ENCODE measurements around the gene CCDC152. TPM values are rescaled to one million over a fixed set of nuclear protein-coding genes. Genes with fewer than 3 reads are reported as not detected.
"Not testable (repeated sequence)": the region's sequence is repeated elsewhere in the genome, so short reads cannot be mapped to it uniquely, and the experiment has no call there.

Gene CCDC152
- total RNA-seq, 1 donor from 2014 or later = 3.1 TPM

DNA sequence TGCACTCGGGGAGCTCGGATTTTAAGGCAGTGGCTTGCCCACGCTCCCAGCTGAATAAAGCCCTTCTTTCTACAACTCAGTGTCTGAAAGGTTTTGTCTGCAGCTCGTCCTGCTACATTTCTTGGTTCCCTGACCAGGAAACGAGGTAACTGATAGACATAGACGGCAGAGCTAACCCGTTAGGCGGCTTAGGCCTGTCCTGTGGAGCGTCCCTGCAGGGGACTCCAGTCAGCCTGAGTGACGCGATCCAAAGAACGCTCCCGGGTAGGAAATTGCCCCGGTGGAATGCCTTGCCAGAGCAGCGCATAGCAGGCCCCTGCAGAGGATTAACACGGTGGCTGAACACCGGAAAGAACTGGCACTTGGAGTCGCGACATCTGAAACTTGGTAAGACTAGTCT, 56.9 kb downstream of the CCDC152 start:
- no peak for DNase-seq

DNA sequence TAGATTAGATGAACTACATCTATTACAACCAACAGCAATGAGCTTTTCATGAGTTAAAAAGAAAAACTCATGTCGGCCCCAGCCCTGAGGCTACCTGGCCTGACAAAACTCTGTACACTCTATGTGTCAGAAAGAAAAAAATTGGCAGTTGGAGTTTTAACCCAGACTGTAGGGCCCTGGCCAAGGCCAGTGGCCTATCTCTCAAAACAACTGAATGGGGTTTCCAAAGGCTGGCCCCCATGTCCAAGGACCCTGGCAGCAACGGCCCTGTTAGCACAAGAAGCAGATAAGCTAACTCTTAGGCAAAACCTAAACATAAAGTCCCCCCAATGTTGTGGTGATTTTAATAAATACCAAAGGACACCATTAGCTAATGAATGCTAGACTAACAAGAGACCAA, 59.9 kb downstream of the CCDC152 start:
- DNase-seq = not testable (repeated sequence)

DNA sequence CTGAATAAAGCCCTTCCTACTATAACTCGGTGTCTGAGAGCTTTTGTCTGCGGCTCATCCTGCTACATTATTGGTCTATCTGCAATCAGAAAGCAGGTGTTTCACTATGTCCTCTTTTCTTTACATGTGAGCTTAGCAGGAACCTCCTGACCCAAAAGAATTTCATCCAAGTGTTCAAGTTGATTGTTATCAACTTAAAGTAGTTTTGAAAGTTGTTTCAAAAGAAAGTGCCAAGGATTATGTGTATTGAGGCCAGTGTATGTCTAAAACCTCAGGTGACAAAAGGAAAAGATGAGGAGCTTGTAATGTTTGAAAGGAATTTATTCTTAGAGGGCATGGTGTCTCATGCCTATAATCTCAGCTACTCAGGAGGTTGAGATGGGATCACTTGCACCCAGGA, 63.1 kb downstream of the CCDC152 start:
- DNase-seq = no peak

DNA sequence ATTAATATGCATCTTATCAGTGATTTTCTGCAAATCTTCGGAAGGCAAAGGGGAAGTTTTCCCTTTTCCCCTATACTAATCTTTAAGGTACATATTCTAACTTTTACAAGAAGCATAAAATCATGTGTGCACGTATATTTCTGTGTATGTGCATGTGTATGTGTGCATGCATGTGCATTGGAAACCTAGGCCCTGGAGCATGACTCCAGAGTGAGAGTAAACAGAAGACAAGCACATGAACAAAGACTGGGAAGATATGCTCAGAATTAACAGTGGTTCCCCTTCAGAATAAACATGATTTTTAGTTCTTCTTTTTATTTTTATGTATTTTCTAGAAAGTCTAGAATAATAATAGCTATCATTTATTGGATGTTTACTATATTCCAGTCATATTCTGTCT, 65.9 kb downstream of the CCDC152 start:
- no peak for DNase-seq

DNA sequence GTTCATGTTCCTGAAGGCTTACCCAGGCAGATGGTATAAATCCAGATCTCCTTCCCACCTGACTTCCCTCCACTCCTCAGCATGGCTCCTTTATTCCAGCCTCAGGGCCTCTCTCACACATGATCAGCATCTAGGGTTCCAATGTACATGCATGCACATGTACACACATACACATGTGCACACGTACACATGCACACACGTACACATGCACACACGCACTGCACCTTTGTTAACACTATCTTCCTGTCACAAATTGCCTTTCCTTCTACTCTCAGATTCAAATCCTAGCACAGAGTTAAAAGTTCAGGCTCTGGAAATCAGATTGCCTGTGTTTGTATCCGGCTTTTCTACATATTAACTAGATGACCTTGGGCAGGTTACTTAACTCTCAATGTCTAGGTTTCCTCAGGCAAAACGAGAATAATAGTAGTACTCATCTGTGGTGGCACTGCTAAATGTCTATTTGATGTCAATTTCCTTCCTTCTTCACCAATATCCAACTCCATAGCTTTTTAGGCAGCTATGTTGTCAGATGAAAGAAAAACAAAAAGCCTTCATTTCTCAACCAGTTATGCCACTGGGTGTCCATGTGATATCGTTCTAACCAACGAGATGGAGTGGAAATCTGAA, 67.8 kb downstream of the CCDC152 start:
- no peak for DNase-seq

DNA sequence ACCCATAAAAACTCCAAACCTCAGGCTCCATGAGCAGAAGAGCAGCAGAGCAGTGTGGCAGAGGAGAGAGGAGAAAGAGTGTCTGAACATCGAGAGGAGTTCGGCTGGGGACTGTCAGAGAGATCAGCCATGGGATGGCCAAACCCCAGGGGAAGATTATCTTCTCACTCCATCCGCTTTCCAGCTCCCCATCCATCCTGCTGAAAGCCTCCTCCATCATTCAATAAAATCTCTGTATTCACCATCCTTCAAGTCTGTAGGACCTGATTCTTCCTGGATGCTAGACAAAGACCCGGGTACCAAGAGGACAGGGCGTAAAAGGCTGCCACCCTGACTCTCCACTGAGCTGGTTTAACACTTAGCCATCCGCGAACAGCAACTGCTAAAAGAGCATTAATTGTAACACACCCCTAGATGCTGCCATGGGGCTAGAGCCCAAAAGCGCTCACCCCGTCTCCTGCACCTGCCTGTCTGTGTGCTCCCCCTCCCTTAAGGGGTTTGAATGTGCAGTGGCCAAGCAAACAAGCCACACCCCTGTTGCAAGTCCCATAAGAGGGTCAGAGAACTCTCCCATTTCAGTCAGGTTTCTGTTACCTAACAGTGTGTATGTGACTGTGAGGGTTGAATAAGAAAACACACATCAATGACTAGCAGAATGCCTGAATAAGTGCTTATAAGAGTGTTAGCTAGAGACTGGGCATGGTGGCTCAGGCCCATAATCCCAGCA, 69.0 kb downstream of the CCDC152 start:
- DNase-seq = no peak

DNA sequence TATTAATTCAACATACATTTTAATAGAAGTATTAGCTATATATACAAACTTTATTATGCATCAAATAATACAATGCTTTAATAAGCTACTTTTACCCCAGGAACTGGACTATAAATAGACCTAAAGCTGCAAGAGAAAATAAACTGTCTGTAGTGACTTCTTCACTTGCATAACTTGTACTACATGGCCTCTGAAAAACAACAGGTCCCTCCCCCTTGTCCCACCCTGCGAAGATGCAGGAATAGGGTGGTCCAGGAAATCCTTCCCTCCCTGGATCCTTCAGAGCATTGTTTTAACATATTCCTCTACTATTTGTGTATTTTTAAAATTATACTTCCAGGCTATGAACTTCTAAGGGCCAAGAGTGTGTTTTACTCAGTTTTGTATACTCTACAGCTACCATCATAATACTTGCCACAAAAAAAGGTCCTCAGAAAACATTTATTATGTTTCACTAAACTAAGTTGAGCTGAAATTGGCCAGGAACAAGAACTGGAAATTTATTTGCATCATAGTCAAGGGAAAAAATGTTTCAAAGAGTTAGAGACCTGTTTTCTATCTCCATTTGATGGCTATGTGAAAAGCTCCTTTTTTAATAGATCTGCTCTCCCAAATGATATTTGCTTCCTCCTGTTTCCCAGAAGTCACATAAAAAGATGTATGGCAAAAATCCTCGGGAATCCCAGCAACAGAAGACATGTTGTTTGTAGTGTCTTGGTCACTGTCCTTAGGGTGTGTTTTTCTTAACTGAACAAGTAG, 70.3 kb downstream of the CCDC152 start:
- DNase-seq = no peak

DNA sequence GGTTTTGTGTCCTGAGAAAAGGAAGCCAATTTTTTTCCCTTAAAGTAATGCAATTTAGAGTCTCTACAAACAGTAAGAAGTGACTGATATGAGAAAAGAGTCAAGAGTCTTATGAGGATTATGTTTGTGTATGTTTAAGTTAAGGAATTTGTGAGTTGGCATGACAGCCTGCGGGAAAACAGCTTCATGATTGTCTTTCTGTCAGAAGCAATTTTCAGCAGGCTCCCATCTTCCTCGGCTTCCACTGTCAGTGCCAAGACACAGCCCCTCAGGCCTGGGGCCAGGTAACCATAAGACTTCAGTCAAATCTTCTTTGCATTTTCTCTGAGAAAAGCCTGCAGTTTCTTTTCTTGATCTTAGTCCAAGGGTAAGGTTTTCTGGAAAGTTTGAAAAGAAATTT, 72.1 kb downstream of the CCDC152 start:
- DNase-seq = peak; percentile 48

DNA sequence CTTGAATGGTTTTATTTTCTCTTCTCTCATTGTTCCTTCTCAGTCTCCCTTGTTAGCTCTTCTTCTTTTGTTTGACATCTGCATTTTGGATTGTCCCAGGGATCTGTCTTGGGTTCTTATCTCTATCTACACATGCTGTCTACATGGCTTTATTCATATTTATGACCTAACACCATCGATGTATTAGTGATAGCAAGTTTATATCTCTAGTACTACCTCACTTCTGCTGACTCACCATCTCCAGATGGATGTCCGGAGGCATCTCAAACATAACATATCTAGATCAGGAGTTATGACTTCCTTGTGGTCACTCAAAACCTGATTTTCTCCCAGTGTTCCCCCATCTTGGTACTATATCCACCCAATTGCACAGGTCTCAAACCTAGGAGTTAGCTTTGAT, 74.3 kb downstream of the CCDC152 start:
- DNase-seq = no peak

DNA sequence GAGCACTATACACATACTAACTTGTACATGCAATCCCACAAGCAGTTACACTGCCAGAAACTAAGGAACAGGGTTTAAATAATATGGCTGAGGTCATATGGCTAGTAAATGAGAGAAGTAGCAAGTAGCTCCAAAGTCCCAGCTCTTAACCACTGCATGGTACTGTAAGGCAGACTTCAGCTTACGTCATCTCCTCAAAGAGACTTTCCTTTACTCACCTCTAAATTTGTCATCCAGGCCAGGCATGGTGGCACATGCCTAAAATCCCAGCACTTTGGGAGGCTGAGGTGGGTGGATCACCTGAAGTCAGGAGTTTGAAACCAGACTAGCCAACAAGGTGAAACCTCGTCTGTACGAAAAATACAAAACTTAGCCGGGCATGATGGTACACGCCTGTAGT, 75.4 kb downstream of the CCDC152 start:
- no peak for DNase-seq

DNA sequence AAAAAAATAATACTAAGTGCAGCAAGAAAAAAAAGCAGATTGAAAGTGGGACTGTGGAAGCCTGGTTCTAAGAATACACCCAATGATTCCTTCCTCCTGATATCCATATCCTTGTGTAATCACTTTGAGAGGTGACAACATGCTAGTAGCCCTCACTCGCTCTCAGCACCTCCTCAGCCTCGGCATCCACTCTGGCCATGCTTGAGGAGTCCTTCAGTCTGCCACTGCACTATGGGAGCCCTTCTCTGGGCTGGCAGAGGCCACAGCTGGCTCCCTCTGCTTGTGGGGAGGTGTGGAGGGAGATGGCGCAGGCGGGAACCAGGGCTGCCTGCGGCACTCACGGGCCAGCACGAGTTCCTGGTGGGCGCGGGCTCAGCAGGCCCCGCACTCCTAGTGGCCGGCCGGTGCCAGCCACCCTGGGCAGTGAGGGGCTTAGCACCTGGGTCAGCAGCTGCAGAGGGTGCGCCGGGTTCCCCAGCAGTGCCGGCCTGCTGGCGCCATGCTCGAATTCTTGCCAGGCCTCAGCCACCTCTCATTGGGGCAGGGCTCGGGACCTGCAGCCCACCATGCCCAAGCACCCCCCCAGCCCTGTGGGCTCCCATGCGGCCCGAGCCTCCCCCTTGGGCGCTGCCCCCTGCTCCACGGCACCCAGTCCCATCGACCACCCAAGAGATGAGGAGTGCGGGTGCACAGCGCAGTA, 79.6 kb downstream of the CCDC152 start:
- no peak for DNase-seq

DNA sequence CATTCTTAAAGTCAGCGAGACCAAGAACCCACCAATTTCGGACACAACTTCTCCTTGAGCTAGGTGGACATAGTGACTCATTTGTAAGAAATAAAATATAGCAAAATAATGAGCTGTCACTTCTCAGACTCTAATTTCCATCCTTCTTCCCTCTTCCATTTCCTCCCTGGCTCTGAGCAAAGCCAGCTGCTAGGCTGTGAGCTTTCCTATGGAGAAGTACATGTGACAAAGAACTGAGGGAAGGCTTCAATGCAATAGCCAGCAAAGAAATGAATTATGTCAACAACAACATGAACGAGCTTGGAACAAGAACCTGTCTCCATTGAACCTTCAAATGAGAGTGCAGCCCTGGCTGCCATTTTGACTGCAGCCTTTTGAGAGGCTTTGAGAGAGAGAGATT, 81.0 kb downstream of the CCDC152 start:
- no peak for DNase-seq

DNA sequence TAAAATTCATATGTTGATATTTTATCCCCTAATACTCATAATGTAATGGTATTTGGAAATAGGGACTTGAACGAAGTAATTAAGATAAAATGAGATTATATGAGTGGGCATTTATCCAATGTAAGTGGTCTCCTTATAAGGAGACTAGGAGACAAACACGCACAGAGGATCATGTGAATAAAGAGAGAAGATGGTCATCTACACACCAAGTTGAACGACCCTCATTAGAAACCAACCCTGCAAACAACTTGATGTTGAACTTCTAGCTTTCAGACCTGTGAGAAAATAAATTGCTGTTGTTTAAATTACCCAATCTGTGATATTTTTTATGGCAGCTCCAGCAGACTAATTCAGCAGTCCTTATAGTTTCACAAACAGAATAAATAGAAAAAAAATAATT, 82.6 kb downstream of the CCDC152 start:
- DNase-seq = no peak

DNA sequence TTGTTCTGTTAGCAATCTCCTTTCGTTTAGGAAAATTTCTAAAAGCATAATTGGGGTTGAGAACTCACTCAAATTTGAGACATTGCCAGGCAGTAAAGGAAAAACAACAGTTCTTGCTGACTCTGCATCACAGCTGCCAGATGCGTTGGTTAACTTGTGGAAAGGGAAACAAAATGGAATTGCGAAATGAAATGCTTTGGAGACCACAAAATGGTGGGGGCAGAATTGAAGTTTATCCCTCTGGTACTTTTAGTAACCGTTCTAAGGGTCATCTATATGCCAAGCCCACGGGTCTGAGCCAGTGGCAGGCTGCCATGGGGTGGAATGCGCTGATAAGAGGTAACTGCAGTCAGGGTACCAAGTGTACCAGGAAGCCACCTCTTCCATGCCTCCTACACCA, 83.7 kb downstream of the CCDC152 start:
- DNase-seq = peak; percentile 96

DNA sequence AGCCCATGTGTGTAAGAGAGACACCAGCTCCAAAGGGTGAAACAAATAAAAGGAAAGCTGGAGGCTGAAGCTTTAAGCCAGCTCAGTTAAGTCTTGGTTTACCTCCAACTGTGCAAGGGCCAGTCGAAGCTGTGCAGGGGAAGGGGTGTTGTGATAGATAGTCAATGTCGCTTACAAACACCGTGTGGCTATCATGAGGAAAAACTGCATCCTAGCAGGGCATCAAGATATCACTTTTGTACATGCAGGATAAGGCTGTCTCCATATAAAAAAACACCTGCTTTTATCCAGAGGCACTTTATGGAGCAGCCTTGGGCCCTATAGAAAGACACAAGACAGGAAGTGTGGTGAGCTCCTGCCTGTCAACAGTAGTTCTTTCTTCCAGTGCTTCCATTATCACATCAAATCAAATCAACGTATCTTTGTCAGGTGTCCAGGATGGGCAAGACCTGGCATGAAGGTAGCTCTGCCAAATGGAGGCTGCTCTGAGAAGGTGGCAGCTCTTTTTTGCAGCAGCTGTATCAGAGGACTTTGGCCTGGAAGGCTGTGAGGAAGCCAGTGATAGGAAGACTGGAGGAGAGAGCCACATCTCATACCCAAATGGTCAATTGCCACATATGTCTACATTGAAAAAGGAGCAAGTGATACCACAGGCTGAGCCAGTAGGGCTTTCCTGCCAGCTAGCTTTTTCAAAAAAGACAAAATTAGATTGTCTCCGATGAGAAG, 84.4 kb downstream of the CCDC152 start:
- peak; percentile 9 for DNase-seq

DNA sequence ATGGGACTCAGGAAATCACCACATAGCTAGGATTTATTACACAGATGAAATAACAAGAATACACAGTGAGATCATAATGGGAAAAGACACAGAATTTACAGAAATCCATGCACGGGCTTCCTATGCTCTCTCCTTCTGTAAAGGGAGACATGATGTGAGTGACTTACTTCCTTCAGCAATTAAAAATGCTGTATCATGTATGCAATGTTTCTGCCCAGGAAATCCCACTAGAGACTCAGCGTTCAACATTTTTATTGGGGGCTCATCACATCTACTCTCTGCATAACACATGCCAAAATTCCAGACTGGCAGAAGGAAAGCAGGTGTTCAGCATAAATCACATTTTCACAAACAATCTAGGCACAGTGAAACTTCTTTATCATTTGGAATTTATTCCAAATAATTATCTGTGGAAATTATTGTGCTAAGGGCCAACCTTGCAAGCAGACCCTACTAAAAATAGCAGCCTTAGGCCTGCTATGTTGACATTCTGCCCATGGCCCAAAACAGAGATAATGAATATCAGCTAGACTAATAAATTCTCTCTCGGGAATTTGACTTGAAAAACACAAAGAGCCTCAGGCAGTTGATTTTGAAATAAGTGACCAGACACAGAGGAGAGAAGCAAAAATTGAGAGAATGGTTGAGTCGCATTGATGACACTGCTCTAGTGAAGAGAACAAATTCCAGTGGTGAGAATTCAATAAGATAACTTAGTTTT, 86.5 kb downstream of the CCDC152 start:
- DNase-seq = peak; percentile 98

DNA sequence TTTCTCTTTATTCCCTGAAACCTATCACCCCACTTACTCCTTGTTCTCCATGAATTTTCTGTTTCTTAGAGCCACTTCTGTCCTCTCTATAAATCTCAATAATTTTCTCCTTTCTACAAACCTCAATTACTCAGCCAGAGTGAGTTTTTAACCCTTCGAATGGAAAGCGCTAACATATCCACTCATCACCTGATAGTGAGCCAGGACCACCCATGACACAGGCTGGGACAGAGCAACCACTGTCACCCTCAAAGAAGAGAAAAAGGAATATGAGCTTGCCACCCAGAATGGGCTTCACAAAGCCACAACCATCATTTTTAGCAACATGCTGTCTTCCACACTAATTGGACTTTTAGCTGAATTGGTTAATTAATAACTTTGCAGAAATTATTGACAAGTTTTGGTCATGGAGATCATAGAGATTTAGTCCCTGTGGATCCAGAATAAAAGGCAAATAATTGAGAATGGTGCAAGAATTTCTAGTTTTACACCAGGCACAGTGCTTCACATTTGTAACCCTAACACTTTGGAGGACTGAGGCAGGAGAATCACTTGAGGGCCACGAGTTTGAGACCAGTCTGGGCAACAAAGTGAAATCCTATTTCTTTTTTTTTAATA, 87.2 kb downstream of the CCDC152 start:
- DNase-seq = no peak

DNA sequence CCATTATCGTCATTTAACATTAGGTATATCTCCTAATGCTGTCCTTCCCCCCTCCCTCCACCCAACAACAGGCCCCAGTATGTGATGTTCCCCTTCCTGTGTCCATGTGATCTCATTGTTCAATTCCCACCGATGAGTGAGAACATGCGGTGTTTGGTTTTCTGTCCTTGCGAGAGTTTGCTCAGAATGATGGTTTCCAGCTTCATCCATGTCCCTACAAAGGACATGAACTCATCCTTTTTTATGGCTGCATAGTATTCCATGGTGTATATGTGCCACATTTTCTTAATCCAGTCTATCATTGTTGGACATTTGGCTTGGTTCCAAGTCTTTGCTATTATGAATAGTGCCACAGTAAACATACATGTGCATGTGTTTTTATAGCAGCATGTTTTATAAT, 87.8 kb downstream of the CCDC152 start:
- not testable (repeated sequence) for DNase-seq

DNA sequence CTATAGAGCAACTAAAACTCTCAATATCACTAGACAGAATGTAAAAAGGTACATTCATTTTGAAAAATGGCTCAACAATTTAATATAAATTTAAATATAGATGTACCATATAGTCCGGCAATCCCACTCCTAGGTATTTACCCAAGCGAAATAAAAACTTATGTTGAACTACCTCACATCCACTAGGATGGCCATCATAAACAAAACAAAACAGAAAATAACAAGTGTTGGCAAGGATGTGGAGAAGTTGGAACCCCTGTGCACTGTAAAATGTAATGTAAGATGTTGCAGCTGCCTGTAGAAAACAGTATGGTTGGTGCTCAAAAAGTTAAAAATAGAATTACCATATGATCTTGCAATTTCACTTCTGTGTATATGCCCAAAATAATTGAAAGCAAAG, 91.9 kb downstream of the CCDC152 start:
- no peak for DNase-seq

DNA sequence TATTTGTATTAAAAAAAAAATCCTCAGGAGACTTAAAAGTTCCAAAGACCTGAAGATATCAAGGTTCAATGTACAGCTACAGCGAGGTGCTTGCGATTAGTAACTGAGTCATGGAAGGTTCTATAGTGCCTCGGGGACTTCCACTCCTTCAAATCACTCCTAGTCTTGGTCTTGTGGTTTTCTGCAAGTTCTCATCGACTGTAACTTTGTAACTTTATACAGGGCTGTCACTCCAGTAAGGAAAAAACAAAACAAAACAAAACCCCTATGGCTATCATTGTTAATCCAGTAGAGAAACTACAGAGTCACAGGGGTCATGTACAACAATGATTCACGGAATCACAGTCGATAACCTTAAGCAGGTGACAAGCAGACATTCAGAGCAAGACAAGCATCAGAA, 94.9 kb downstream of the CCDC152 start:
- no peak for DNase-seq
